HAP-1 (cell line): ENCODE measurements around the gene PTPRB.
A peak's percentile ranks its signal among the peaks of the same experiment; 100 is the strongest.

Experiments used
- DNase-seq, 2 experiments: peaks; one replicate each; pipeline ENCODE4 v3.0.0-alpha.2; 2016 to 2020; ENCODE audit warnings: low spot score in 2 of 2
- H3K27me3 ChIP-seq: fragments of 250-450 bp; sonication (Bioruptor Pico); 2 replicates; pipeline ENCODE4 v1.5.1; 2020; ENCODE audit warnings: low read depth, mild to moderate bottlenecking, moderate library complexity
- H3K36me3 ChIP-seq: fragments of 250-450 bp; sonication (Bioruptor Pico); replicated peaks from 2 replicates; pipeline ENCODE4 v1.5.1; 2020; ENCODE audit warnings: mild to moderate bottlenecking
- H3K4me1 ChIP-seq: fragments of 250-450 bp; sonication (Bioruptor Pico); 2 replicates; pipeline ENCODE4 v1.5.1; 2020; ENCODE audit warnings: mild to moderate bottlenecking
- H3K4me3 ChIP-seq: fragments of 250-450 bp; sonication (Bioruptor Pico); 2 replicates; pipeline ENCODE4 v1.5.1; 2020; ENCODE audit warnings: mild to moderate bottlenecking, moderate library complexity
- H3K9me3 ChIP-seq: fragments of 250-450 bp; sonication (Bioruptor Pico); 2 replicates; pipeline ENCODE4 v1.5.1; 2020; ENCODE audit warnings: mild to moderate bottlenecking, moderate library complexity
- in situ Hi-C: fragments of 300-500 bp; cut with MboI; formaldehyde crosslinking; loops from 3 replicates; pipeline ENCODE4 v1.14.3; 2020; ENCODE audit warnings: low sequenced_read_pairs, inconsistent platforms, mixed read lengths

Gene PTPRB

DNA sequence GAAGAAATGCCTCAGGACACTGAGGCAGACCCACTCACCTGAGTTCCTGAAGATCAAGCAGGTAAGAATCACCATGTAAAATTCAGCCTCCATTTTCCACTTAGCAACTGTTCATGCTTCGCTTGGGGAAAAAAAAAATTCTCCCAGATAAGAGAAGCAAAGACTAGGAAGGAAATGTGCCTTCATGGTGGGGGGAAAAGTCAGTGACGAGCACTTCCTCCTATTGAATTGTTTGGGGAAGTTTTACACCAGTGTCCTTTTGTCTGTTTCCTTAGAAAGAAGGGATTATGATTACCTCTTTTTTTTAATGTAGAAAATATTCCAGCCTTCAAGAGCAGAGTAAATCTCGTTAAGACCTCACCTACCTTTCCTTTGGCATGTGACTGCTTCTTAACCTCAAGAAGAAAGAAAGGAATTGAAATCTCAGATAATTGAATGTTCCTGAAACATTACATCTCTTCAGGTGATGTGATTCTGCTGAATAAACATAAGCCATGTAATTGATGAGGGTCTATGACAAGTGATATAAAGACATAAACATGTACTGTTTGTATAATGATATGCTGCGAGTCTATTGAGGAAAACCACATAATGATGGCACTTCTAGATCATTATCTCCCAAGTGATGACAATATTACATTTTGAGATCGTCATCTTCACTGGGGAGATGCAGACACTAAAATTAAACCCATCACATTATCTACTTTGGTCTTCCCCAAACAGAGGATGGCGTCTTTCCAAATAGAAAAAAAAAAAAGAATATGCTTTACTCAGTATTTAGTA is at the start of gene PTPRB:
Gene PTPRB, minus strand, starts transcription at position 127 of the 783 bp plus-strand sequence. Its CDS starts 34 bp downstream, at position 93.
- no peaks in the 10 kb centered on the region for H3K27me3 ChIP-seq
- no peaks in the 10 kb centered on the region for H3K9me3 ChIP-seq
- no peaks in the 10 kb centered on the region for H3K36me3 ChIP-seq
- in situ Hi-C loops, result no loop called here
- no peaks in the 10 kb centered on the region; the same call in 1 of the 2 replicates for H3K4me1 ChIP-seq
- DNase-seq, result no peak
- no peak within 1 kb of the TSS for H3K4me3 ChIP-seq

DNA sequence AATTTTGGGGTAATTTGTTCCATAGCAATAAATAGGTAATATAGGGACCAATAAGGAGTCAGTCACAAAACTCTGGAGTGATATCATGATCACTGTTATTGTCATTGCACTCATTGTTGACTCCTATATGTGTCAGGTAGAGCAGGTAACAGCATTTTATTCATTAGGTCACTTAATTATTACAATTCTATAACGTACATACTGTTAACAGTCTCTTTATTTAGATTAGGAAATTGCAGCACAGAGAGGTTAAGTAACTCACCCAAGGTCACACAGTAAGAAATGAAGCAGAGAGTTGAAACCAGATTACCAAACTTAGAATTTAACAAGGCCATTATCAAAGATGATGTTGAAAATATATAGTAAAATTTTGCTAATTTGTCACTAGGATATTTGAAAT is 49.7 kb upstream of the PTPRB start:
- H3K27me3 ChIP-seq, result no peaks in the 10 kb centered on the region
- H3K9me3 ChIP-seq, result no peaks in the 10 kb centered on the region
- H3K4me3 ChIP-seq, result no peak overlapping the region
- no peak for DNase-seq
- H3K36me3 ChIP-seq, result no peaks in the 10 kb centered on the region
- in situ Hi-C loops, result no loop called here
- no peaks in the 10 kb centered on the region for H3K4me1 ChIP-seq

DNA sequence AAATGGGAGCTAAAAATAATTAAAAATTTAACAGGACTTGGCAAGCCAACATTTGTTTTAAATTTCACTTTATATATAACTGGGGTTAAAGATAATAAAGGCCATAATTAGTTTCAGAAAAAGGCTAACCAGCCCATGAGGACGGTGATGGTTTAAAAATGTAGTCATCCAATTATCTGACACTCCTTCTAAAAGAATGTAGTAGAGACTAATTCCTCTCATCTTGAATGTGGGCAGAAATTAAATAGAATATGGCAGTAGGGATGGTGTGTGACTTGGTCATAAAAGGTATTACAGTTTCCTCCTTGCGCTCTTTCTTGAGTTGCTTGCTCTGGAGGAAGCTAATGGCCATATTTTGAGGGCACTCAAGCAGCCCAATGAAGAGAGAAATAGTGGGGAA is 49.1 kb upstream of the PTPRB start:
- no peaks in the 10 kb centered on the region for H3K4me1 ChIP-seq
- H3K4me3 ChIP-seq, result no peak overlapping the region
- DNase-seq, result no peak
- no peaks in the 10 kb centered on the region for H3K27me3 ChIP-seq
- H3K36me3 ChIP-seq, result no peaks in the 10 kb centered on the region
- H3K9me3 ChIP-seq, result no peaks in the 10 kb centered on the region
- in situ Hi-C loops, result no loop called here

DNA sequence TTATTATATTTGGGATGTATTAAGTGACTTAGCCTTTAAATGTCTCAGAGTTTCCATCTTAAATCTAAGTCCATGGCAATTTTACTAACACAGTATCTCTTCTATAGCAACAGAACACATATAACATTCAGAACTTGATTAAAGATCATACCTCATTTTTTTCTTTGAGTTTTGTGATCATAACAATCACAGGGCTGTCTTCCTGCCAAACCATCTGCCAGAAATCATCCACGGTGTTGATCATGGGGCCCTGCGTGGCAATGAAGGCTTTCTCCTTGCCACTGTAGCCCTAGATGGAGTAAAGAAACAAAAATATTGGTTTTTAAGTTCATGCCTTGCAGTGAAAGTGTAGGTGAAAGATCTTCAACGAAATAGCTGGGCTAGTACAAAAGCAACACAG is 46.7 kb upstream of the PTPRB start:
- Histone ChIP-seq H3K27me3 (no peaks in the 10 kb centered on the region), H3K4me1 (no peaks in the 10 kb centered on the region), H3K9me3 (no peaks in the 10 kb centered on the region), H3K4me3 (no peak overlapping the region), H3K36me3 (no peaks in the 10 kb centered on the region)
- in situ Hi-C loops, result no loop called here
- DNase-seq, result no peak

DNA sequence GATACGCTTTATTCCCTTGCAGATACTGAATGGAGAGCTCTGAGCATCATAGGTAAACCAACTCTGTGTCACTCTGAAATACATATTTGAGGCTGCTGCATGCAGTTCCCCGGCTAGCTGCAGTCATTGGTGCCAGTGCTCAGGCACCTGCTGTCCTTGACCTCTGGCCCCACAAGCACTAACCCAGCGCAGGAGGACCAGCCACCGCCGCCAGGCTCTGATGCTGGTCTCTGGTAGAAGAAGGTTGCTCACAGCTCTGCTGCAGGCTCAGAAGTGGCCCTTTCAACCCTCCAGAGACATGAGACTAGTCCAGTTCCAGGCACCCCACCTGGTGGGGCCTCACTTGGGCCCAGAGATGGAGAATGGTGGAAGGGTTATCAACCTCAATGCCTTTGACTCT is 34.5 kb upstream of the PTPRB start:
- H3K27me3 ChIP-seq, result no peaks in the 10 kb centered on the region
- no peak for DNase-seq
- H3K4me3 ChIP-seq, result no peak overlapping the region
- H3K9me3 ChIP-seq, result no peaks in the 10 kb centered on the region
- H3K36me3 ChIP-seq, result no peaks in the 10 kb centered on the region
- no peaks in the 10 kb centered on the region for H3K4me1 ChIP-seq
- in situ Hi-C loops, result no loop called here

DNA sequence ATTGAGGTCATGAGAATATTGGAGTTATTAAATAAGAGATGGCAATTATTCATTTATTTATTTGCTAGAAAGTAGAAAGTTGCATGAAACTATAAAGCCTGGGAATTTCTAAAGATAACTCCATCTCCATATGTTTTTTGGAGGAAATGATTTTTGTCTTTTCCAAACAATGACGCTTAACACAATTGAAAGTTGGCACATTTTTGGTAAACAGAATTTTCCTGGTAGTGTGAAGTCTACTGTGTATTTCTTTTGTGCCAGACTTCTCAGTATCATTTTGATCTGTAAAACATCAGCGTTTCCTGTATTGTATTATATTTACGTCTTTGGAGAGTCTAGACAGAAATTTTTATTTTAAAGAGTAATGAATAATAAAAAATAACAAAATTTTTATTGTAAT is 33.7 kb upstream of the PTPRB start:
- Histone ChIP-seq H3K4me3 (no peak overlapping the region), H3K36me3 (no peaks in the 10 kb centered on the region), H3K4me1 (no peaks in the 10 kb centered on the region), H3K9me3 (no peaks in the 10 kb centered on the region), H3K27me3 (no peaks in the 10 kb centered on the region)
- DNase-seq, result no peak
- in situ Hi-C loops, result no loop called here

DNA sequence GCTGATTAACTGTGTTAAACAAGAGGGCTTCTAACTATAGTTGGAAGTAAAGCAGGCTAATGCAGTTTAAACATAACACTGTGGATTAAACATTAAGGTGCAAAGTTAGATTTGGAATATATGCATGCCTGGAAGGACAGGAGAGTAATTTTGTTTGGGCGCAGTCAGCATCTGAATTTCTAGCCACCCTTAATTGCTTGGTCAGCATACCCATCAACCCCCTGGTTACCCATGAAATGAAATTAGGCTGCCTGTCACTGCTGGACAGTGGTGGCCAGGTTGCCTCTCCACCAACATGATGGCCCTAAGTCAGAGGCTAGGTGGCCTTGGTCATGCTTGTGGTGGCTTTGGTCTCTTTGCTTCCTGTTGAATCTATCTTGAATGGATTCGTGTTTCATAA is 30.0 kb upstream of the PTPRB start:
- Histone ChIP-seq H3K9me3 (no peaks in the 10 kb centered on the region), H3K4me3 (no peak overlapping the region), H3K36me3 (no peaks in the 10 kb centered on the region), H3K4me1 (peaks cover 22% of the 10 kb centered on the region), H3K27me3 (no peaks in the 10 kb centered on the region)
- in situ Hi-C loops, result no loop called here
- DNase-seq, result no peak

DNA sequence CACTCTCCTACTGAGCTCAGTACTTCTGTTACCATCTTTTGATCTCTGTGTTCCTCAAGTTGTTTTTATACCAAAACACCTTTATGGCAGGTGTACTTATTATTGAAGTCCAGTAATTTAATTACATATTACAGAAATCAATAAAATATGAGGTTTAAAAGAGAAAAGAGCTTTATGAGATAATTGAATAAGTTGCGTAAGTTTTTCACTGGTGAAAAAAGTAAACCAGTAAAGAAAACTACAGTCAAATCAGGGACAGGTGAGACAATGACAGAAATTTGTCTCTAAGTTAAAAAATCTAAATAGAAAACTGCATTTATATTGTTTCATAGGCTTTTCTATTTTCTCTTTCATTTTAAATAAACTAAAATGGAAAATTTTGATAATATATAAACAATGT is 29.1 kb upstream of the PTPRB start:
- H3K9me3 ChIP-seq, result no peaks in the 10 kb centered on the region
- H3K27me3 ChIP-seq, result no peaks in the 10 kb centered on the region
- no peak for DNase-seq
- H3K4me1 ChIP-seq, result peaks cover 30% of the 10 kb centered on the region
- H3K4me3 ChIP-seq, result no peak overlapping the region
- no peaks in the 10 kb centered on the region for H3K36me3 ChIP-seq
- in situ Hi-C loops, result no loop called here

DNA sequence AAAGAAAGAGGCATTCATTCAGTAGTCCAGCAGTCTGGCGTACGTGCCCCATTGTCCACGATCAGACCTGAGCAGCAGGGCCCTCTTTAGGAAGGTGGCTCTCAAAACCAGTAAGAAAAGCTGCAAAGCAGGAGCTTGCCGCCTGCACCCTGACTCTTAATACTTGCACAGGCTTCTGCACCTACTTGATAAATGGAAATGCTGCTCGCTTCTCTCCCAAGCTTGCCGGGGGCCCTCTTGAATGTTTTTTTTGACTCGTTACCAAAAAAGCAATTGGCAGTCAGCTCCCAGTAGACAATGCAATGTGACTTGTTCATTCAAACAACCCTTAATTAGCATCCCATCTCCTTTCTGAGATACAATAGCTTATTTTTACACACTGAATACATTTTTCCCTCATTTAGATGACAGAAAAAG is 27.2 kb upstream of the PTPRB start:
- H3K4me3 ChIP-seq, result no peak overlapping the region
- in situ Hi-C loops, result no loop called here
- peaks cover 32% of the 10 kb centered on the region for H3K4me1 ChIP-seq
- H3K36me3 ChIP-seq, result no peaks in the 10 kb centered on the region
- DNase-seq, result peak; percentile 82 to 94
- H3K27me3 ChIP-seq, result no peaks in the 10 kb centered on the region
- no peaks in the 10 kb centered on the region for H3K9me3 ChIP-seq

DNA sequence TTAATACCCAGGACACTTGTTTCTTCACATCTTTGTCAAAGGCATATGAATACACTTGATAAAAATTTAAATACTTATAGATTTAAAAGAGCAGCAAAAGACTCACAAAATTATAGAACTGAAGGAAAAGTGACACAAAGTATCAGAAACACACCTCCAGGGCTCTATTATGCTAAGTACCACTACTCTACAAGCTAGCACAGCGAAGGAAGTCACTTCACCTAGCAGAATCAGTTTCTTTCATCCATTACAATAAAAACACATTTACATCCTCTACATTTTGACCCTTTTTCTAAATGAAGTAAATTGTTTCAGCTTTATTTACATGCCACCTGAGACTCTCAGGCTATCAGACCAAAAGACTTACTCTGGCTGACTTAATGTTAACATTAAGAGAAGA is 26.6 kb upstream of the PTPRB start:
- peak in 1 of 2 experiments; percentile 40 for DNase-seq

DNA sequence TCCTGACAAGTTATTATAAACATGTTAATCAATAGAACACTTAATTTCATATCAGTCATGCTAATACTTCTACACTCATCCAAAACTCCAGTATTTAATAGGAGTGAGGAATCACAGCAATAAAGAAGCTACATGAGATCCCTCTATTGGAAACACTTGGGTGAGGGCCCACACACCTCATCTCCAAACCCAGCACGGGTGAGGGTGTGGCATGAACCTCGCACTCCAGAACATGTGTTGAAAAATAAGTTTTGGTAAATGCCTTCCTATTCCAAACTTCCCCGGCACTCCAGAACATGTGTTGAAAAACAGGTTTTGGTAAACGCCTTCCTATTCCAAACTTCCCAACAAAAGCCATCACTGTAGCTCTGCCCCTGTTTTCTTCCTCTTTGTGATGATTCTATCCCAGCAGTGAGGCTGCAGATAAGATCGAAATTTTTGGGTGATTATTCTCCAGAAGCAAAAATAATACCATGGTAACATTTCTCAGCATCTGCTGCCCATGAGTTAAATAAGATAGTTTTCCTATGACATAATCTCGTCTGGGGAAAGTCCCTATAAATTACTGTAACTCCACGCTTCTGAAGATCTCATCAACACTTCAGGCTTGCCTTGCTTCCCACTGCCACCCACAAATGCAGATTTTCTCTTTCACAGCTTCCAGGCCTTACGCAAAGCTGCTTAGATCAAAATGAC is 24.4 kb upstream of the PTPRB start:
- no peaks in the 10 kb centered on the region for H3K9me3 ChIP-seq
- H3K4me1 ChIP-seq, result peaks cover 37% of the 10 kb centered on the region
- H3K4me3 ChIP-seq, result no peak overlapping the region
- in situ Hi-C loops, result no loop called here
- no peaks in the 10 kb centered on the region for H3K36me3 ChIP-seq
- DNase-seq, result no peak
- no peaks in the 10 kb centered on the region for H3K27me3 ChIP-seq

More for the DNA sequence above, 26.6 kb upstream of the PTPRB start:
- Histone ChIP-seq H3K4me3 (no peak overlapping the region), H3K36me3 (no peaks in the 10 kb centered on the region), H3K4me1 (peaks cover 32% of the 10 kb centered on the region), H3K27me3 (no peaks in the 10 kb centered on the region), H3K9me3 (no peaks in the 10 kb centered on the region)
- in situ Hi-C loops, result no loop called here

DNA sequence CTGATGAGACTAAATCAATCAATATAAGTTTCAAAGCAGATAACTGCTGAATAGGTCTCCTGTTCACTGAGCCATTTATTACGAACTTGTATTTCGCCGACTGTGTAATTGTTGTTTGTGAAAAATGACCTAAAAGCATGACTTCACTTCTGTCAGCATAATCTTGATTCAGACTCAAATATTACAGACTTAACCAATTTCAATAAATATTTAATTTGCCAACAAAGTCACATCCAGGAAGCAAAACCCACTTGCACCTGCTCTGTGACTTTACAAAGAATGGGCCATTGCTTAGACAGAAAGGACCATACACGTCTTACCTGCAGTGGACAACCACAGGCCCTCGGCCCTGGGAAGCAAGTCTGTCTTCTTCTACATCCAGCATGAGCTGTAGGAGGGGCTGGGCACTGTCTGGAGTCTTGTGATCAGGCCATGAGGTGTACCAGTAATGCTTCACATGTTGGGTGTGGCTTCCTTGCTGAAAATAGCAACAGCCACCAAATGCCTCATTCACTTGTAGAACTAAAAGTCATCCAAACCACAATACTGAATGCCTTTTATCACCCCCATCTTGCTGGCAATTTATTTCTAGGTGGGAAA is 23.5 kb upstream of the PTPRB start:
- Histone ChIP-seq H3K9me3 (no peaks in the 10 kb centered on the region), H3K4me1 (peaks cover 37% of the 10 kb centered on the region), H3K4me3 (no peak overlapping the region), H3K36me3 (no peaks in the 10 kb centered on the region), H3K27me3 (no peaks in the 10 kb centered on the region)
- in situ Hi-C loops, result no loop called here
- no peak for DNase-seq

DNA sequence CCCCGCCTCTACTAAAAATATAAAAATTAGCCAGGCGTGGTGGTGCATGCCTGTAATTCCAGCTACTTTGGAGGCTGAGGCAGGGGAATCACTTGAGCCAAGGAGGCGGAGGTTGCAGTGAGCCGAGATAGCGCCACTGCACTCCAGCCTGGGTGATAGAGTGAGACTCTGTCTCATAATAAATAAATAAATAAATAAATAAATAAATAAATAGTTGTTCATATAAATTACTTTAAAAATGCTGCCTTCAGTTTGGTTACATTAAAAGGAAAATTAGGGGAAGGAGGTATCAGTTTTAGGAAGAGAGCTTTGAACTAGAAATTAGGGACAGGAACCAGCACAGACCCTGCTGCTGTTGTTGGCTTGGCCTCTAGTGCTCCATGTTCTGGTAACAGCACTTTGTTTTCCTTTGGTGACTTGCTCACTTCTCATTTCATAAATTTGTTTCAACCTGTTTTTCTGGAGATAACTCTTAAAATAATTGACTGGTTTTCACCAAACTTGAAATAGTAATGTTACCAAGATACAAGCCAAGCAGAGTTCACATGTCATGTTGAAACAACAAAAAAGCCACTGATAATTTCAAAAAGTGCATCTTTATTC is 22.9 kb upstream of the PTPRB start:
- in situ Hi-C loops, result no loop called here
- Histone ChIP-seq H3K4me1 (peaks cover 37% of the 10 kb centered on the region), H3K36me3 (no peaks in the 10 kb centered on the region), H3K4me3 (no peak overlapping the region), H3K9me3 (no peaks in the 10 kb centered on the region), H3K27me3 (no peaks in the 10 kb centered on the region)
- no peak for DNase-seq

DNA sequence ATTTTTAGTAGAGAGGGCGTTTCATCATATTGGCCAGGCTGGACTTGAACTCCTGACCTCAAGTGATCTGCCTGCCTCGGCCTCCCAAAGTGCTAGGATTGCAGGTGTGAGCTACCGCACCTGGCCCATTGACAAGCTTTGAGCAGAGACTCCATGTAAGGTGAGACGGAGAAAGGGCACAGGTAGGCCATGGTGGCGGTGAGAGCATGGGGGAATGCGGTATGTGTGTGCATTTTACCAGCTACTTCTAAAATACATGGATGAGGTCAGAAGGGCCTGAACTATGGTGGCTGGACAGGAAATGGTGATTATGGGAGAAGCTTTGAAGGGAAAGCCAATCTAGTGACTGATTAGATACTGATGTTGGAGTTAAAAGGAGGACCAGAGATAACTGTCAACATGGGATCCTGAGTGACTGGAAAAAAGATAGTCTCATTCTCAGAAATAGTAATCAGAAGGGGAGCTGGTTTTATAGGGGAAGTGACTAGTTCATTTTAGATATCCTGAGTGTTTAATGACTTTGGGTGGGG is 21.9 kb upstream of the PTPRB start:
- no peak overlapping the region for H3K4me3 ChIP-seq
- no peaks in the 10 kb centered on the region for H3K9me3 ChIP-seq
- in situ Hi-C loops, result no loop called here
- peaks cover 31% of the 10 kb centered on the region for H3K4me1 ChIP-seq
- no peaks in the 10 kb centered on the region for H3K27me3 ChIP-seq
- DNase-seq, result no peak
- H3K36me3 ChIP-seq, result no peaks in the 10 kb centered on the region
